Measurements from ENCODE around the gene SNX18.

SNX18 gene

DNA sequence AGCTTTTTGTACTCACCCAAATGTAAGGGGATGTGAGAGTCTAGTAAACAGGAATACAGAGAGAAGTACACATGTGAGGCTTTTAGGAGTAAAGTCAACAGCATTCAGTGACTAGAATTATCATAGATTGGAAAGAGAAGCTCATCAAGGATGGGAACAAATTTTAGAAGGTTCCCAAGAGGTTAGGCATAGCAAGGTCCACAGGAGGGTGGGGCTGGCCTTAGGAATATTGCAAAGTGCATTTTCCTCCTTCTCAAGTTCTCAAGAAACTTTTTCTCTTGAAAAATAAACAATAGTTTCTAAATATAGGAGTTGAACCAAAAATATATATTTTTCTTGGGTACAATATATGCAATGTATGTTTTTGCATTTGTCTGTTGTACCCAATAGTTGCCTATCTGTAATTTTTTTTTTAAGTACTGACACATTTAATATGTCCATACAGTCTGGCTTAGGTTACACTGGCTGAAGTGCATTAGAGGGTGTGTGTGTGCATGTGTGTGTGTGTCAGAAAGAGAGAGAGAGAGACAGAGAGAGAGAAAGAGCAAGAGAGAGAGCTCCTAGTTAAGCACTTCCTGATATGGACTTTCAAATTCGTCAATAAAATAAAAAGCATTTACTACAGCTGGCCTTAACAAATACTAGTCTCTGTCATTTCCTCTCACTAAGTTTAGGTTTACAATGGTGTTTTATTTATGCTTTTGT, 62.2 kb downstream of the SNX18 start:
- DNase-seq (ENCODE audit: low read depth in 1 of 2, low spot score in 1 of 2) = no peak

DNA sequence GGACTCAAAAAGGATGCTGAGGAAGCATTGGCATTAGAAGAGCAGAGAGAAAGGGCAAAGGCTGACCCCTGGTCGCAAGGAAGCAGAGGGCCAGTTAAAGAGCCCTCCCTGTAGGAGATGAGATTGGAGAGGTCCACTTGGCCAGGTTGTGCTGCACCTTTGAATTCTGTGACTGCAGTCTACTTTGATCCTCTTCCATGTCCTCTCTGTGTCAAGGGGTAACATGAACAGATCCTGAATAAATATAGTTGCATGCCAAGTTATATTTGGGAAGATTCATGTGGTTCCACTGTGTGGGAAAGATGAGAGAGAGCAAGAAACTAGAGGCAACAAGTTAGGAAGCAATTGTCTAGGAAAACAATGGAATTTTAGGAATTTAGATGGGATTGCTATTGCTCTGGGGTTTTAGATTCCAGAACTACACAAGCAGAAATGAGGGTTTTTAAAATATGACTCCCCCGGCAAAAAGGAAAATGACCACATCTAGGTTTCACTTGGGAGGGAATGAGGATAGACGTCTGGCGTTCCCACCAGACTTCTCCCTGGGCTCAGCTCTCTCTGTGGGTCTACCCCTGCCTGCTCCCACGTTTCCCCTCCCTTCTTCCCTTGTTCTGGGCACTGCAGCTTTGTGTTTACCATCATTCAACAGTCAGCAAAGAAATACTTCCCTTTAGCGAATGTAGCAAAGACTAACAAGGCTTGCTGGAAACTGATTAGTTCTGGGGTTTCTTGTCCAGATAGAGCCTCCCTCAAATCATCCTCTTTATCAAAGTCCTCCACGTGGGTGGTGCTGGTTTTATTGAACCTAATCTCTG, 63.6 kb downstream of the SNX18 start:
- DNase-seq (ENCODE audit: low read depth in 1 of 2, low spot score in 1 of 2) = no peak

DNA sequence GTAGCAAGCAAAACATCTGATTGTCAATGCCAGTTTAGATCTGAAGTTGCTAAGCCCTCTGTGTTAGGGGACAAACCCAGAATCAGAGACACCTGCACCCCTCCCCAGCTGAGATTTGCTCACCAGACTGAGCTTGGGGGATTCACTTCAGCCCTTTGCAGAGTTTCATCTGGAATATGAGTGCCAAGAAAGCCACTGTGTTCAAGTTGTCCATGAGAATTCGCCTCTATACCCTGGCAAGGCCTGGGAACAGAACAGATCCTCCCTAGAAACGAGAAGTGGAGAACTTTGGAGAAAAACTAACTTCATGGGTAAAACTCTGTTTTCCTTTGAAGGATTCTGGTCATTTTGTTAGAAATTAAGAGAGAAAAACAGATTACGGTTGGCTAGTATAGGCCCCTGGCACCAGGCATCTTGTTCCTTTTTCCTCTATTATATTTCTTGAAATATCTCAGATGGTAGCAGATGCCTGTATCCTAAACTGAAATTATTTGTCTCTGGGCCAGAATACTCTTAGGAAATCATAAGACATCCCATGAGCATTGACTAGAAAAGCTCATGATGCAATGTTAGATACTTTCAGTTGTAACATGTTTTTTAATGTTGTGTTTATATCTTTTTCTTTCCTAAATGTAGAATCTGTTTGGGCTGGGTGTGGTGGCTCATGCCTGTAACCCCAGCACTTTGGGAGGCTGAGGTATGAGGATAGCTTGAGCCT, 64.4 kb downstream of the SNX18 start:
- DNase-seq (ENCODE audit: low read depth in 1 of 2, low spot score in 1 of 2) = no peak

DNA sequence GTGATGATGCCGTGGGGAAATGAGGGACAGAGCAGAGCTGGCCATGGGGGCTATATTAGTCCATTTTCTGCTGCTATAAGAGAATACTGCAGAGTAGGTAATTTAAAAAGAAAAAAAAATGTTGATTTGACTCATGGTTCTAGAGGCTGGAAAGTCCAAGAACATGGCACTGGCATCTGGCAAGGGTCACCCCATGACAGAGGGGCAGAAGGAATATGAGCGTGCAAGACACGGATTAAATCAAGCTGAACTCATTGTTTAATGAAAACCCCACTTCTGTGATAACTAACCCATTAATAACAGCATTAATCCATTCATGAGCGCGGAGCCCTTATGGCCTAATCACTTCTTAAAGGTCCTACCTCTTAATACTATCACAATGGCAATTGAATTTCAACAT, 68.8 kb downstream of the SNX18 start:
- DNase-seq (ENCODE audit: low read depth in 1 of 2, low spot score in 1 of 2) = no peak

DNA sequence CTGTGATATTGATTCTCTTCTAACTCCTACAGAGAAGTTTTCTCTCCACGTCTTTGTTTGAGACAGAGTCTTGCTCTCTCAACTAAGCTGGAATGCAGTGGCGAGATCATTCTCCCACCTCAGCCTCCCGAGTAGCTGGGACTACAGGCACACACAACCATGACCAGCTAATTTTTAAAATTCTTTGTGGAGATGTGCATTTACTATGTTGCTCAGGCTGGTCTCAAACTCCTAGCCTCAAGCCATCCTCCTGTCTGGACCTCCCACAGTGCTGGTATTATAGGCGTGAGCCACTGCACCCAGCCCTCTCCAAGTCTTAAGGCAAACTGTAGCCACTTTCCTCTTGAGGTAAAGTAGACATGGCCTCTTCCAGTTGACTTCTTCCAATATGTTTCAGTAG, 72.2 kb downstream of the SNX18 start:
- DNase-seq (ENCODE audit: low read depth in 1 of 2, low spot score in 1 of 2) = no peak

DNA sequence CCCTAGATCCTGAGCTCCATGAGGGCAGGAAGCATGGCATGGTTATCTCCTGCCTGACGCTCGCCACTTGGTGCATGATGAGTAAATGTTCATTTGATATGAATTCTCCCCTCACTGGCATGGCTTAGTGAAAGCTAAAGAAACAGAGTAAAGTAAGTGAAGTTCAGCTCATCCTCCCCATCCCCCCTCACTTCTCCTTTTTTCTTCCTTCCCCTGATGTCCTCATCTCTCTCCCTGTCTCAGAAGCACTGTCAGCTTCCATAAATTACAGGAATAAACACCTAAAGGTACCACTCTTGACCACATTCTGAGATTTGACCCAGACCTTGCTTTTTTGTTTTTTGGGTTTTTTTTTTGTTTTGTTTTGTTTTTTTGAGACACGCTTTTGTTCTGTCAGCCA, 73.3 kb downstream of the SNX18 start:
- no peak for DNase-seq (ENCODE audit: low read depth in 1 of 2, low spot score in 1 of 2)

DNA sequence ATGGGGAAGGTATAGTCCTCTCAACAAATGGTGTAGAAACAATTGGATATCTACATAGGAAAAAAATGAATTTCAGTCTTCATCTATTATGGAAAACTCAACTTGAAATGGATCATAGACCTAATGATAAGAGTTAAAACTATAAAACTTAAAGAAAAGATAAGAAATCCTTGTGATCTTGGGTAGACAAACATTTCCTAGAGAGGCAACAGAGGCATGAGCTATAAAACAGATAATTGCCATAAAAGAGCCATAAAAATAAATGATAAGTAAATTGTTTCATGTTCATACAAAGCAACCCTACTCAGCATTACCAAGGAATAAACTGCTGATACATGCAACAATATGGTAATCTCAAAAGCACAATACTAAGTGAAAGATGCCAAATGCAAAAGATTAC, 76.2 kb downstream of the SNX18 start:
- DNase-seq (ENCODE audit: low read depth in 1 of 2, low spot score in 1 of 2) = no peak

DNA sequence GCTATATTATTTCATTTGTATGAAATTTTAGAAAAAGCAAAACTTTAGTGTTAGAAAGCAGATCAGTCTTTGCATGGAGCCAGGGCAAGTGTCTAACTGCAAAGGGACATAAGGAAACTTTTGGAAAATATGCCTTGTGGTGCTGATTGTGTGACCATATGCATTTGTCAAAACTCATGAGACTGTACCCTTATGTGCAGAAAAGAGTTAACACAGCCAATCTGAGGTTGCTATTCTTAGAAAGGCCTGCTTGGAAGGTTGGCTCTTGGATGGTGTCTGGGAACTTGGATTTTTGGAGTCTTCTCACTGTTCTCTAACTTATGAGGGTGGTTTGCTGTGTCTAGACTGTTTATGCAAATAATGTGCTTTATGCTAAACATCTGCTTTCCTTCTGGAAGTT, 76.6 kb downstream of the SNX18 start:
- no peak for DNase-seq (ENCODE audit: low read depth in 1 of 2, low spot score in 1 of 2)

DNA sequence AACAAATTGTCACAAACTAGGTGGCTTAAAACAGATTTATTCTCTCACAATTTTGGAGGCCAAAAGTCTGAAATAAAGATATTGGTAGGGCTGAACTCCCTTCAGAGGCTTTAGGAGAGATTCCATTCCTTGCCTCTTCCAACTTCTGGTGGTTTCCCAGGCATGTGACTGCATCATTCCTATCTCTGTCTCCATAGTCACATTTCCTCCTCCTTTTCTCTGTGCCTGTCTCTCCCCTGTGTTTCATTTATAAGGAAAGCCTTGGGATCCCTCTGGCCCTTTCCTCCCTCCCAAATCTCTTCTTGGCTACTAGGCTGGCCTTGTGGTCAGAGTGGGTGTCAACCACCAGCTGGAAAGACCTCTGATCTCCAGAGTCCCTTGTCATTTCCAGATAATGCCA, 78.2 kb downstream of the SNX18 start:
- DNase-seq (ENCODE audit: low read depth in 1 of 2, low spot score in 1 of 2) = no peak

Measured in stimulated activated CD4-positive, alpha-beta T cell treated with anti-CD3 and anti-CD28 coated beads, Interleukin-15, amount 100 ng/mL, for 1 hour (primary cell).